HG02759 (cell line): ENCODE data around the gene EPB41L3.

Source experiments
- ATAC-seq: cut with Tn5 transposase; IDR thresholded peaks from one replicate; pipeline ENCODE4 v1.9.1; 2021; ENCODE audit warnings: mild to moderate bottlenecking, moderate library complexity; ENCODE audit not compliant: unreplicated experiment

Gene EPB41L3

DNA sequence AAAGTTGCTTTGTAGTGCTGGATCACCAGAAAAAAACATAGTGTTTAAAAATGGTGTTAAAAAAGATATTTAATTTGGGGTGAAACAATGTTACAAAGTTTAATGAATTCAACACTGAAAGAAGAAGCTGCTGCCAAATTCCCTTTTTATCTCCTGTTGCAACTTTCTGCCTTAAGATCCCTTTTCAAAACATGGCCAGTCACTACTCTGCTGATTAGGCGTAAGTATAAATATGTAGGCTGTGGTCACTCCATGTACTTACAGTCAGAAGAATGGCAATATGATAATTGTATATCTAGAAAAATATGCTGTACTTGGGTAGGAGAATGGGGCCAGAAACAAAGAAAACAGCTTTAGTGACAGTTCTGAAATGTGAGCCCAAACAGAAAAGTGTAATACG lies 124.8 kb downstream of the EPB41L3 start:
- no peak for ATAC-seq

DNA sequence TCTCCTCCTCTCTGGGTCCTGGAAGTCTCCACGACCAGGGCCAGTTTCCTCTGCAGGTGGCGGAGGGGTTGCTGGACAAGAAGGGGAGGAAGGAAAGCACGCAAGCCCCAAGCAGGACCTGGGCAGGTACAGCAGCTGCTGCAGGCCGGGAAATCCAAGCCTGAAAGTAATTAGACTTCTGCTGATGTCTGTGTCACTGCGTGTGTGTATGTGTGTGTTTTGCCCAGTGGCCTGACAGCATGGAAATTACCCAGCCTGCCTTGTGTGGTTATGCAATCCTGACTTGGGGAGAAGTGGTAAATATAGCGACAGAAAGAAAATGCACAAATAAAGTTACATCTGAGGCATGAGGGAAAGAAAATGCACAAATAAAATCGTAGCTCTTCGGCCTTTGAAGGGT lies 126.5 kb downstream of the EPB41L3 start:
- ATAC-seq: no peak

DNA sequence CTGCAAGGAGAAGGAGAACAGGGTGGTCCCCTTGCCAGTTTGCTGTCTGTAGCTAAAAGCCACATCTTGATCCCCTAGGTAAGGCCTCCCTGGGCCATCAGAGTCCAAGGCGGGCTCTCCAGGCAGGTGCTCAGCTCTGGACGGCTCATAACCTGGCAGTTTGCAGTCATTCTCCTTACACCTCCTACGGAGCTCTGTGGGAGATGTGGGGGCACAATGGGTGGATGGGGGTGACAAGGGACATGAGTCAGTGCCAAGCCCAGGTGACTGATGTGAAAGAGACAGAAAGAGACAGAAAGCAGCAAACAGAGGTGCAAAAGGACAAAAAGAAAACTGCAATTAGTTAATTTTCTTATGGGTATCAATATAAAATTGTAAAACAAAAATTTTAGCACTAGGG lies 127.7 kb downstream of the EPB41L3 start:
- no peak for ATAC-seq

DNA sequence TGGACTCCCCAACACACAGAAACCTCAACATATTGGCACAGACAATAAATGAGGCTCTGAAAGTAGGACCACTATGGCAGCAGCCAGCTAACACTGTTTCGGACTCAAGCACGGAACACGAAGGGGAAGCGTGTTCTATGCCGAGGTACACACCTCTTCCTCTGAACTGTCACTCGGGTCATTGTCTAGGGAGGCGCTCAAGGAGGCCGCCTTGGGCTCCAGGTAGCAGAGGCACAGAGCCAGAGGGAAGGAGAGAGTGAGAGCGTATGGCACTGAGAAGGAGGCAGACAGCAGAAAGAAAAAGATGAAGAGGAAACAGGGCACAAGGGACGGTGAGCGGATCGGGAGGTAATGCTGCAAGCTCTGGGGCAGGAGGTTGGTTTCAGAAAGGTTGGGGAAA lies 128.1 kb downstream of the EPB41L3 start:
- ATAC-seq: no peak

DNA sequence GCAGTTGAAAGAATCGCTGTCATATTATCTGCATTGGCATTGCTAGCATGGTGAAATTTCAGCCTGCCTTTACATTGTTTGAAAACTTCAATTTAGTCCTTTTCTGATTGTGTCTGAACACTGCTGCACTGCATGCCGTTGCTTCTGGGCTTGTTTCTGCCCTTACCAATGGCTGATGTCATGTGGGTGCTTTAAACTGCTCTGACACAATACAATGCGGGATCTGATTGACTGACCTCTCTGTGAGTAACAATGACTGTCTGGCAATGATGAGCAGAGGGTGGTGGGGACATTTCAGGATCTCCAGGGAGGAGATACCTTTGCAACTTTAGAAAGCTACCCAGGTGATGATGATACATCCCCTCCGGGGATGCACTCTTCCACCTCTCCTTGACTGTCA lies 128.8 kb downstream of the EPB41L3 start:
- ATAC-seq: no peak

DNA sequence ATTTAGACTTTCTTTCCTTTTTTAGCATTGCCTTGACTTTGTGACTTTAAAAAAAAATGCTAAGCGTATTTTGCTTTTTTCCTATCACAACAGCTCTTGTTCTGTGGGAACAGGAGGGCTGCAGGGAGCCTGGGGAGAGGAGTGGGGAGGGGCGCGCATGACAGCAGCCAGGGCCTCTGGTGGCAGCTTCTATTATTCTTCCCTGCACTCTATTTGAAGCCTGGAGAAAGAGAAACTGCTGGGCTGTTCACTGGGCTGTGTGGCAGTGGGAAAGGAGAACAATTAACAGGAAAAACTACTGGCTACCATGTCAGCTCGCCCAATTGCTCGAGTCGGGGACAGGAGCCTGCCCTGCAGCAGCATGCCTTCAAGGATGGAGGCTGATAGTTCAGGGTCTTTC lies 129.3 kb downstream of the EPB41L3 start:
- no peak for ATAC-seq

DNA sequence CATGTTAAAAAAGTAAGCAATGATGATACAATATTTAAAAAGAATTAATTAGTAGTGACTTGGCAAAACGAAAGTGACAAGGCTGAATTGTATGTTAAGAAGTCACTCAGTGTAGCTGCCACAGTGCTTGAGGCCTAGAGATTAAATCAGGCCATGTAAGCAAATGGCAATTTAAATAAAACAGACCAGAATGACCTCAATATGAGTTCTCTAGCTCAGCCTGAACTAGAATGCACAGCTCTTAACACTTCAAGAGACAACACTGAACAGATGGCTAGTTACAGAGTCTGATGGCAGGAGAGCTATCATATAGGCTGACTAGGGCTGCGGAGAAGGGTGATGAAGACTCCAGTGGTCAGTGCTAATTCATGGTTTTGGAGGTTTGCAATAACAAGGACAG lies 130.3 kb downstream of the EPB41L3 start:
- no peak for ATAC-seq

DNA sequence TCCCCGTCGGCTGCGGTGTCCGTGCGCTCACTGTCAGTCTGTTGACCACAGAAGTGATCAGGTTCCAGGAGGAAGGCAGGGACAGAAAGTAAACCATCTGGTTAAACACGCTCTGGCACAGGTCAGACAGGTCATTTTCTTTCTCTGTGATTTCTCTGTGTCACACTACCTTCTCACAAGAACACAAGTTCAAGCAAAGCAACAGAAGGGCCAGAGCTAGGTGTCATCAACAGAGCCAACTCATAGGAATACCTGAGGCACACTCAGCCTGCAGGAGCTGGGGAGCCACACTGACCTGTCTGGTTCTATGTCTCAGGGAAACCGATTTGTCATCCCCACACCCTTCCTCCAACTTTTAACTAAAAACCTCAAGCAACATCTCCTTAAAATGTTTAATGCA lies 133.2 kb downstream of the EPB41L3 start:
- no peak for ATAC-seq

DNA sequence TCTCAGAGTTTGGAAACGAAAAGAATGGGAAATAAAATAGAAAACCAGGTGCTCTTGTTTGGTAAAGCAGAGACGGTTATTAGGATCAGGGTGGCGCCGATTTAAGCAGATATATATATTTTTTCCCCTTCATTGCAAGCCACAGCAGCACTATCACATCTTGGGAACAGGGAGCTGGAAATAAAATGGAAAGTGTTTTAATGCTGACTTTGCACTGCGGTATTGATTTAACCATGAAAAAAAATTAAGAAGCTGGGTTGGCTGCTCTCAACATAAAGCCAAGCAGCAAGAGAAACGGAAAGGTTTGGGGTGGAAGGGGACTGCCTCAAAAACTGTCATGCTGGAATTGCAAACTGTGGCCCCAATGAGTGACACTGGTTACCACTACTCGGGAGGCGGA lies 145.5 kb downstream of the EPB41L3 start:
- no peak for ATAC-seq

DNA sequence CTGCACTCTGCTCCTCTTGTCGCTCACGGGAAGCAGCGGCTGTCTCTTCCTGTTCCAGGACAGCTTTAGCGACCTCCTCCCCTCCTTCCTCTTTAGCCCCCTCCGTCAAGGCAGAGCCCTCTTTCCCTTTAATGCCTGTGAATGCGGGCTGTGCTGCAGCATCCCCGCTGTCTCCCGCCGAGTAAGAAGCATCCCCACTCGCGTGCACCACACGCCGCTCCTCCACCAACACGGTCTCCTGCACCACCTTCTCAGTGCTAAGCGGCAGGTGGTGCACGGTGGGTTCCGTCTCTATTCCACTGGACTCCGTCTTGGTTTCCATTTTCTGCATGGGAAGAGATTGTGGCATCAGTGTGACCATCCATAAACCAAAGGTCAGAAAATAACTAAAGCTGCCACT lies 146.7 kb downstream of the EPB41L3 start:
- ATAC-seq: no peak

DNA sequence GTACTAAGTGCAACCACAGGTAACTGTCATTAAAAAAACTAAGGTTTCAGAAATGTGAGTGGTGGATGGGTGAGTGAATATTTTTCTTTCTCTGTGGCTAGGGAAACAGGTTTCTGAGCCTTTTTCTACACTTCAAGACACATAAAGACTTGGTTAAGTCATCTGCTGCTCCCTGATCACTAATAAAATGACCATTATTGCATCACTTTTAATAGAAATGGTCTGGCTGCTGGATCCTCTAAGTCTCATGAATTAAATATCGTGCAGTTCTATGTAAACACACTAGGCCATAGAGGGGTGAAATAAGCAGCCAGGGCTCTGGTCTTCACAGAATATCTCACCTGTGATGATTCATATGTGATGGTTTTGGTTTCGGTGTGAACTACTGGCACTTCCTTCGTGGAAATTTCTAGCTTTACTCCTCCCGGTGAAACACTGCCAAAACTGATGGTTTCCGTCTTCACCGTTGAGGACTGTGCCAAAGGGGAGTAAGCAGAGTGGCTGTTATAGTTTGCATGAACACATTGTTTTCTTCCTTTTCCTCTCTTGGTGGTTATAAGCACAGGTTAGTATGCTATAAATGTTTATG lies 147.8 kb downstream of the EPB41L3 start:
- no peak for ATAC-seq

DNA sequence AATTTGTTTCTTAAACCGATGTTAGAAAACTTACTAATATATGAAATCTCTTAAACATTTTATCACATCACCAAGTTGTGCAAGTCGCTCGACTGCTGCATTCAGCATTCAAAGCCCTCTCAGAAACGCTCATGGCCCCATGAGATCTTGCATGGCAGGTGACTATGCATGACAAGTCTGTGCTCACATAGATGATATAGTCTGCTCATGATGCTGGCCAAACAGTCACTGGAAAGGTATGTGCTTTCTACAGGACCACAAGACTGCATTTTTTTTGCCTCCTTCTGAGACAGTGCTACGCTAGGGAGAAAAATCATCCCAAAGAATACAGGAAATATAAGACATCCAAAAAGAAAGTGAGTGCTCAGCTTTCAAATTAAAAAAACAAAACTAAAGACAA lies 150.0 kb downstream of the EPB41L3 start:
- no peak for ATAC-seq

DNA sequence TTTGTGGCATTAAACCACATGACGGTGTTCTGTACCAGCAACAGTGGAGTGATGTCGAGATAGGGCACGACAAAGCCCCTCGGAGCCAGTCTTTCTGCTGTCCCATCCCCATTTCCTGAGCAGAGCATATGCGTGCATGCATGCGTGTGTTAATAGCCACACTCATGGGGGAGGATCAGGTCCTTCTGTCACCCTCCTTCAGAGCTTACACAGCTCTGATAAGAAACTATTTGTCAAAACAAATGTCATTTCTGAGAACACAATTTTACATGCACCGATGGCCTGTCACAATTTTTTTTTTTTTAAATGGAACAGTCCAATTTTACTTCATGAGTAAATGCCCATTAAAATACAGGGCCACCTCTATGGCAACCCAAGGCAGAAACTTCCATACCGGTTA lies 152.4 kb downstream of the EPB41L3 start:
- ATAC-seq: no peak

DNA sequence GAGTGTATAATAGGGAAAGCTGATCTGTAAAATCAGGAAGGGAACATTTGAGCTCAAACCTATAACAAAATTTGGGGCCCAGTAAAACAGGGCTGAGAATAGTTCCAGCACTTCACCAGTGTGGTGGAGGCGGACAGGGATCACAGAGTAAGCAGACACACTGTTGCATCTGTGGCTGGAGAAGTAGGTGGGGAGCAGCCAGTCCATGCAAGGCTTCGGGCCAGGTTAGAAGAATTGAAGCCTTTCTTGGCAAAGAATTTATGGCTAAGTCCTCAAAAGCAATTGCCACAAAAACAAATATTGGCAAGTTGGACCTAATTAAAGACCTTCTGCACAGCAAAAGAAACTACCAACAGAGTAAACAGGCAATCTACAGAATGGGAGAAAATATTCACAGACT lies 154.4 kb downstream of the EPB41L3 start:
- no peak for ATAC-seq

DNA sequence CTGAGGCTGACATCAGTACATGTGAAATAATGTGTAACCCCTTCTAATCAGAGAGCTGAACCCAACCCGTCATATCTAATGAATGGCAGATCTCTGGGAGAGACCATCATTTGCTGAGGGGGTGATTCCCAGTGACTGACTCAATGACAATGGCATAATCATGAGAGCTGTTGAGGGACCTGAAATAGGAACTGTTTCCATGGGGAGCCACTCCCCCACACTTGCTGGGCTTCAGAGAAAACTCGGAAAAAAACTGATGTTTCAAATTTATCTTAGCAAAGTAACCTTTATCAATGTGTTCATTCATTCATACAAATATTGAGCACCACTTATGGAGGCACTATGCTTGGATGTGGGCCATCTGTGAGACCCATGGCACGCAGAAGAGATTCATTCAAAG lies 154.9 kb downstream of the EPB41L3 start:
- no peak for ATAC-seq

DNA sequence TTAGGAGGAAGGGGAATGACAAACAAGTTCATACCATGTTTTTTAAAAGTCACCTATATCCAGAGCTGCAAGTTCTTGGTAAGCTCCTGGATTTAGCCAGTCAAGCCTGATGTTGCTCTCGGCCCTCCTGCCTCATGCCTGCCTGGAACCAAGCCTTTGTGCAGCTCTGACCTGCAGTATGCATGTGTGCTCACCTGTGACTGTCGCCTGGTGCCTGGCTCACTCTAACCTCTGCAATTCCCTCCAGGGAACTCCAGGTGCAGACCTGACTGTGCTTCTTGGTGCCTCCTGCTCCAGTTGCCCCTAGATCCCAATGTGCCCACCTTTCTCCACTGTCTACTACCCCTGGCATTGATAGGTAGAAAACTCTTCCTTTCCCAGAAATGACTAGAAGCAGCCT lies 163.2 kb downstream of the EPB41L3 start:
- no peak for ATAC-seq

DNA sequence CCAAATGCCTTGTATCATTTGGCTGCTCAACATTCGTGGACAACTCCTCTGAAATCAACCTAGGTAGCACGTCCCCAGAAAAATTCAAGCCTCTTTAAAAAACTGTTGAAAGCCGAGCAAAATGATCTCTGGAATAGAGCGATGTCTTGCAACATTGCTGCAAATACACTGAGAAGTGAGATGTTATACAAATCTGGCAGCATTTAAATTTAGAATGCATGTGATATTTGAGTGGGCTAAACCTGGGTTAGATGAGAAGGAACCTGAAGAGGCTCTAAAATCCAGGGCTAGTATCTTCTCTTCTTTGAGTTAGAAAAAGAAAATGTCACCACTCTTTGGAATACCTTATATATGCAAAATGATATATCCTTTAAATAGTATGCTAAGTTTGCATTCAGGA lies 166.8 kb downstream of the EPB41L3 start:
- no peak for ATAC-seq

DNA sequence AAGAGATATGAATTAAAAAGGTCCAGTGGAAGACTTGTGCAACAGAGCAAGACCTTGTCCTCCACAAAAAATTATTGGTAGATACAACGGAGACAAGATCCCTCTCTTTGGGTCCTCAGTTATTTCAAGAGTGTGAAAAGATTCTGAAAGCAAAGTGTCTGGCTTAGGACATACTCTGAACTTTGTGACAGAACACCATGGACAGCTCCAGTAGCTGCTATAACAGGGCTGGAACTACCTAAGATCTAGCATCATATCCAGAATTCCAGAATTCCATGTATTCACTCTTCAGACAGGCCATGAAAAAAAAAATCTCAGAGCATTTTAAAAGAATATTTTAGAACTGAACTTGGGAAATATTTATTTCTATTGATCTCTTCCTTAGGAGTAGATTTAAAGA lies 173.5 kb downstream of the EPB41L3 start:
- no peak for ATAC-seq

DNA sequence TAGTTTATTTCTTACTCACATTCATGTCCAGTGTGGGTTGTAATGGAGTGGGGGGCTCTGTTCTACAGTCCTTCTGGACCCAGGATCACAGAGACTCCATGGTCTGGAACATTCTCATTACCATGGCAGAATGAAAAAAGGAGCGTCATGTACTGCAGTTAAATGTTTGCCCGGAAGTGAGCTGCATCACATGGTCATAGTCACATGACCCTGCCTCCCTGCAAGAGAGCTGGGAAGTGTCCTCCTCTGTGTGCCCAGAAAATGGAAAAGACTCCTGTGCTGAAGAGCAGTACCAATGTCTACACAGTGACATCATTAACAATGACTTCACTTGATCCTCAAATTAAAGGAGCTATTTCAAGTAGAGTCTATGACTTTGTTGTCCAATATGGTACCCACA lies 174.3 kb downstream of the EPB41L3 start:
- no peak for ATAC-seq

DNA sequence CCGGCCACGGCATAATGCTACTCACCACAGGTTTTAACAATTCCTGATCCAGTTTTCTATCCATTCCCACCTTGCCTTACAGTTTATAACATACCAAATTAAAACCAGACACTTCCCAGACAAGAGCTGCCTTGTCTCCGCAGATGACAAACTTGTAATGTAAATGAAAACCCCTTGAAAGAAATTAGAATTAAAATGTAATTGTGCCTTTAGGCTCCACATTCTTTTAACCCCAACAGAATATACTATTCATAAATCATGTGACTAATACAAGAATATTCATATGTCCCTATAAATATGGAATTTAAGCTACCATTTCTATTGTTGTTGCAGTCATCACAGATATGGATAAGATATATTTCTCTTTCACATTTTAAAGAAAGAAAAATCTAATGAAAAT lies 178.4 kb downstream of the EPB41L3 start:
- no peak for ATAC-seq

DNA sequence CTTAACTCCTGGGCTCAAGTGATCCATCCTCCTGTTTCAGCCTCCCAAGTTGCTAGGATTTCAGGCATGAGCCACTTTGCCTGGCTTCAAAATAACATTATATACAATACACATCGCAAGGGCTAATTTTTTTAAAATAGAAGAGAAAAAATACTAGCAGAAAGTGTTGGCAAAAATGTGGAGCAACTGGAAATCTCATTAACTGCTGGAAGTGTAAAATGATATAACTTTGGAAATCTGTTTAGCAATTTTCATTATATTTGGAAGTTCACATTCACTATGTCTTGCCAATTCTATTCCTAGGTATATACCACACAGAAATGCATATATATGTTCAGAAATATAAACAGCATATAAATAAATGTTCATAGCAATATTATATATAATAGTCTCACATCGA lies 193.2 kb downstream of the EPB41L3 start:
- ATAC-seq: no peak
